Tibial nerve (tissue), 4 donors: ENCODE results near the gene CLCNKA. TPM values are rescaled to one million over a fixed set of nuclear protein-coding genes. Genes with fewer than 3 reads are reported as not detected.

Experiments
- DNase-seq, 2 donors: peaks; one replicate each; pipeline ENCODE4 v3.0.0-alpha.2; 2019; ENCODE audit warnings: low spot score in 2 of 2
- H3K27ac ChIP-seq, 4 donors: fragments of 200-600 bp; sonication (generic) in 3 of 4; one replicate each; pipeline ENCODE4 v1.5.1; 2017 to 2019; ENCODE audit warnings: mild to moderate bottlenecking in 1 of 4
- H3K27me3 ChIP-seq, 2 donors: fragments of 200-600 bp; sonication (generic) in 1 of 2; one replicate each; pipeline versions ENCODE4 v1.5.1 to v1.6.0; 2017 to 2019
- H3K36me3 ChIP-seq, 3 donors: fragments of 200-600 bp; sonication (generic); one replicate each; pipeline ENCODE4 v1.5.1; 2018 to 2019
- H3K4me1 ChIP-seq, 4 donors: fragments of 200-600 bp; sonication (generic) in 3 of 4; one replicate each; pipeline ENCODE4 v1.5.1; 2017 to 2019
- H3K4me3 ChIP-seq, 4 donors: fragments of 200-600 bp; sonication (generic) in 3 of 4; one replicate each; pipeline ENCODE4 v1.5.1; 2017 to 2019; ENCODE audit warnings: mild to moderate bottlenecking in 1 of 4, moderate library complexity in 1 of 4
- H3K9me3 ChIP-seq, 4 donors: fragments of 200-600 bp; sonication (generic) in 3 of 4; one replicate each; pipeline ENCODE4 v1.5.1; 2017 to 2019
- EP300 ChIP-seq, 2 donors: sonication (generic); formaldehyde crosslinking; IDR thresholded peaks; one replicate each; pipeline ENCODE4 v1.6.1; 2017; ENCODE audit warnings: antibody characterized with exemption in 2 of 2, mild to moderate bottlenecking in 1 of 2
- POLR2A ChIP-seq, 2 donors: fragments of 450-650 bp; IDR thresholded peaks; one replicate each; pipeline ENCODE4 v1.6.1; 2017; ENCODE audit warnings: antibody characterized with exemption in 2 of 2, mild to moderate bottlenecking in 2 of 2, moderate library complexity in 2 of 2
- WGBS, 2 donors: methylation state at CpG; one replicate each; pipeline ENCODE4 v1.1.5; 2018; 5-methylcytosine and 5-hydroxymethylcytosine counted together
- total RNA-seq, 4 donors: library from RNA; depleted of rRNA; stranded (reverse); fragments of >200 nt; gene quantifications; one replicate each; pipeline ENCODE4 v1.1.0, GENCODE V29; 2016
- TF ChIP-seq, protein P1 (sequence below), 5 experiments: fragments of 200-600 bp in 3 of 5; fragments of 450-650 bp in 2 of 5; sonication (generic) in 3 of 5; IDR thresholded peaks; one replicate each; pipeline ENCODE4 v1.5.1; 2016 to 2019; ENCODE audit warnings: antibody characterized with exemption in 5 of 5, mild to moderate bottlenecking in 3 of 5, moderate library complexity in 2 of 5

CLCNKA gene
- total RNA-seq, 4 donors from 2014 or later: not detected

DNA sequence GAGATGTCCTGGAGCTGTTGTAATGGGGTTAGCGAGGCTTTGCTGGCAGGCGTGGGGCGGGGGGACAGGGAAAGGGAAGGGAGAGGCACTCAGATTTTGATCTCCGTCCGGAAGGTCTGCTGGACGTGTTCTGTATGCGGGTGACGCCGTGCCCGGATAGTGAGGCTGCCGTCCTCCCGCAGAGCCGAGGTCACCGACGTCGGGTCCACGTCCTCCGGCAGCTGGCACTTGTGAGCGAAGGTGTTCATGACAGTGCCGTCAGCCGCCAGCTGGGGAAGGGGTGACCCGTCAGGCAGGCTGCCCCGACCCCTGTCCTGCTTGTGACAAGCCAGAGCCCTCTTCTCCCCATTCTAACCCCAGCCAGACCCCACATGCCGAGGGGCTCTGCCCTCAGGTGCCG is 6.3 kb upstream of the CLCNKA start:
- H3K36me3 ChIP-seq: no peaks in the 10 kb centered on the region
- H3K27ac ChIP-seq: peak overlapping the region in 2 of 4 donors; percentile 84 to 86
- TF ChIP-seq POLR2A (IDR thresholded peaks at IDR 0.05): no peak
- TF ChIP-seq, protein P1, sequence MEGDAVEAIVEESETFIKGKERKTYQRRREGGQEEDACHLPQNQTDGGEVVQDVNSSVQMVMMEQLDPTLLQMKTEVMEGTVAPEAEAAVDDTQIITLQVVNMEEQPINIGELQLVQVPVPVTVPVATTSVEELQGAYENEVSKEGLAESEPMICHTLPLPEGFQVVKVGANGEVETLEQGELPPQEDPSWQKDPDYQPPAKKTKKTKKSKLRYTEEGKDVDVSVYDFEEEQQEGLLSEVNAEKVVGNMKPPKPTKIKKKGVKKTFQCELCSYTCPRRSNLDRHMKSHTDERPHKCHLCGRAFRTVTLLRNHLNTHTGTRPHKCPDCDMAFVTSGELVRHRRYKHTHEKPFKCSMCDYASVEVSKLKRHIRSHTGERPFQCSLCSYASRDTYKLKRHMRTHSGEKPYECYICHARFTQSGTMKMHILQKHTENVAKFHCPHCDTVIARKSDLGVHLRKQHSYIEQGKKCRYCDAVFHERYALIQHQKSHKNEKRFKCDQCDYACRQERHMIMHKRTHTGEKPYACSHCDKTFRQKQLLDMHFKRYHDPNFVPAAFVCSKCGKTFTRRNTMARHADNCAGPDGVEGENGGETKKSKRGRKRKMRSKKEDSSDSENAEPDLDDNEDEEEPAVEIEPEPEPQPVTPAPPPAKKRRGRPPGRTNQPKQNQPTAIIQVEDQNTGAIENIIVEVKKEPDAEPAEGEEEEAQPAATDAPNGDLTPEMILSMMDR (IDR thresholded peaks at IDR 0.05): no peak
- no peak for TF ChIP-seq EP300 (IDR thresholded peaks at IDR 0.05)
- H3K4me3 ChIP-seq: no peak overlapping the region
- WGBS, 2 donors: 94% methylated on average over 22 to 25 of the region's 25 CpGs
- H3K27me3 ChIP-seq: no peaks in the 10 kb centered on the region
- no peak for DNase-seq
- H3K4me1 ChIP-seq: peaks cover 0 to 76% (median 26%) of the 10 kb centered on the region in 4 donors
- H3K9me3 ChIP-seq: no peaks in the 10 kb centered on the region

DNA sequence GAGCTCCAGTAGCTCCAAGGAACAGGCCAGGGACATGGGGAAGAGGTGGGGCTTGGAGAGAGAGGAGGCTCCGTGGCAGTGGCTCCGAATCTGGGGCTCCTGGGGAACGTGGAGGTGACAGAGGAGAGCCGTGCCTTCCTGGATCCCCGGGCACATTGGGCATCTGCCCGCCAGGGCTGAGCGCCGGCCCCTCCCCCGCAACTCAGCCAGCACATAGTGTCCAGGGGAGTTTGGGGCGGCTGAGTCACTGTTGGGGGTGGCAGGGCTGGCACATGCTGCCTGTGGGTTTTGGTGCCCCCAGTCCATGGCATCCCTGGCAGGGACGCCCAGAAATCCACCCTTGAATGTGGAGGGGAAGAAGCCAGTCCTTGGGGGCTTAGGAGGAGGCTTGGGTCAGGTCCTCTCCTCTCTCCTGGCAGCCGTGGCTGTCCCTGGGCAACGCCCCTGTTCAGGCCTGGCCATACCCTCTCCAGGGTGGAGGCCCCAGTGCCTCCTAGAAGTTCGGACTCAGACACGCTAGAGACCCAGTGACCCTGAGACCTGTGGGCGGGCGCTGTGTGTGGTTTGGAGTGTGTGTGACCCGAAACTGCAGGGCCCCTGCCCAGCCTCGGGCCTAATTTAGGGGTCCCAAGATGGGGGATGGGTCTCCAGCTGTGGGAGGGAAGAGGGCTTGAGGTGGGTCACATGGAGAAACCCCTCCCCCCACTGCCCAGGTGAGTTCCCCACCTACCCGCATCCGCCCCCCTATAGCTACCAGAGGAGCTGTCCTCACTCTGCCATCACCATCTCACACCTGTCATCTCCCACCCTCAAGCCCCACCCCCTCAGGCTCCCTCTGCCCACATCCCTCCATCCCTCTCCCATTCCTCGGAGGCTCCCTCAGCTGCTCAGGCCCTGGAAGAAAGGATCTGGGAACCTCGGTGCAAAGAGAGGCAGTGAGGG is 5.6 kb upstream of the CLCNKA start:
- peaks cover 0 to 76% (median 26%) of the 10 kb centered on the region in 4 donors for H3K4me1 ChIP-seq
- TF ChIP-seq, protein P1 (IDR thresholded peaks at IDR 0.05): no peak
- TF ChIP-seq EP300 (IDR thresholded peaks at IDR 0.05) (no peak), POLR2A (IDR thresholded peaks at IDR 0.05) (no peak)
- 65 to 72% methylated on average over 15 to 23 of the region's 23 CpGs for WGBS, 2 donors
- no peaks in the 10 kb centered on the region for H3K9me3 ChIP-seq
- H3K27me3 ChIP-seq: no peaks in the 10 kb centered on the region
- peak overlapping the region in 2 of 4 donors; percentile 84 to 86 for H3K27ac ChIP-seq
- no peak overlapping the region for H3K4me3 ChIP-seq
- no peak for DNase-seq
- H3K36me3 ChIP-seq: no peaks in the 10 kb centered on the region

DNA sequence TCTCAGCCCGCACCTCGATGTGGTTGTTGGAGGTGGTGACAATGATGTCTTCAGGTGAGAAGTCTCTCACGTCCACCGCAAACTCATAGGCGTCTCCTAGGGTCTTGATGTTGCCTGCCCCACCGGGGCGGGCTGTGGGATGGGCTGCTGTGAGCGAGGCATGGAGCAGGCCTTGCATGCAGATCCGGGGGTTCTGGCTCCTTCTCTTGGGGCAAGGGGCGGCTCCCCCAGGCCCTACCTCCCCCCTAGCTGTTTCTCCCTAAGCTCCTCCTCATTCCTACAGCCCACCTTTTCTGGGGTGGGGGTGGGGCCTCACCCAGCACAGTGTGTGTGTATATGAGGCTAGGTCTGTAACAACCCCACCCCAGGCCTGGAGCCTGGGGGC is 4.8 kb upstream of the CLCNKA start:
- no peaks in the 10 kb centered on the region for H3K9me3 ChIP-seq
- TF ChIP-seq POLR2A (IDR thresholded peaks at IDR 0.05): no peak
- TF ChIP-seq, protein P1 (IDR thresholded peaks at IDR 0.05): no peak
- no peak for TF ChIP-seq EP300 (IDR thresholded peaks at IDR 0.05)
- no peaks in the 10 kb centered on the region for H3K27me3 ChIP-seq
- WGBS, 2 donors: 80 to 90% methylated on average over 10 of the region's 10 CpGs
- peaks cover 0 to 76% (median 26%) of the 10 kb centered on the region in 4 donors for H3K4me1 ChIP-seq
- peak overlapping the region; percentile 62 to 86 (median 74) for H3K27ac ChIP-seq
- peak overlapping the region in 2 of 4 donors; percentile 9 to 37 for H3K4me3 ChIP-seq
- H3K36me3 ChIP-seq: no peaks in the 10 kb centered on the region
- DNase-seq: no peak

DNA sequence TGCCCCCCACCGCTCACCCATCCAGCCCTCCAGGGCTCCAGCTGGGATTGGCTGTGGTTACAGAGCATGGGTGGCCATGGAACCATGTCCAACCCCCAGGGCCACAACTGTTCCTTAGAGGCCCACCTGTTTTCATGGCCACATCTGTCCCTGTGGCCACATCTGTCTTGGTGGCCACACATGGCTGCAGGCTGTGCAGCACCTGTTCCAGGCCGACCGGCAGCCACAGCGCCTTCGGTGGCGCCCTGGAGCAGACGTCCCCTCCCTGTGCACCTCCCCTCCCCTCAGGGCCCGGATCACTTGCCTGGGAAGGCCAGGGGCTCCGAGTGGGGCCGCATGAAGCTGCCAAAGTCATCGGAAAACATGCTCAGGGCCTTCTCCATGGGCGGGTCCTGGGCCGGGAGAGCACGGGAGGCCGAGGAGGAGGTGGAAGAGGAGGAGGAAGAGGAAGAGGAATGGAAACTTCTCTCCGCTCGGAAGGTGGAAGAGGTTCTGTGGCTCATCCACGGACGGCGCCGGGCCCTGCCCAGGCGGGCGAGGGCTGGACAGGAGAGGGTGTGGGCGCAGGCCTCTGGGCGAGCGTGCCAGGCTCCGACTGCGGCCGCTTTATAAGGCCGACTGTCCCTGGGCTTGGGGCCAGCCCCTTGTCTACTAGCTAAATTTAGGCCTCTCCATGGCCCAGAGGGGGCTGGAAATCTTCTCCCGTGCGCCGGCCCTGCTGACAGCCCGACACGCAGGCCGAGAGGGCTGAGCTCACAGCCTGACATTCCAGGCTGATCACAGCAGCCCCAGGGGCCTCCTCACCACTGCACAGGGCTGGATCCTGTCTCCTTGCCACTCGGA is 4.2 kb upstream of the CLCNKA start, which contains the start of gene HSPB7:
Gene HSPB7 (minus strand): TSS at position 583 of the 843 bp plus-strand sequence. CDS start 80 bp downstream, at position 503.
- TF ChIP-seq EP300 (IDR thresholded peaks at IDR 0.05) (peak in 1 of 2 donors; percentile 35), POLR2A (IDR thresholded peaks at IDR 0.05) (no peak)
- TF ChIP-seq, protein P1 (IDR thresholded peaks at IDR 0.05): no peak
- H3K27ac ChIP-seq: peak within 1 kb of the TSS; percentile 64 to 86 (median 74)
- H3K9me3 ChIP-seq: no peaks in the 10 kb centered on the region
- peaks cover 0 to 72% (median 22%) of the 10 kb centered on the region in 4 donors for H3K4me1 ChIP-seq
- H3K27me3 ChIP-seq: no peaks in the 10 kb centered on the region
- 33 to 35% methylated on average over 30 to 32 of the region's 37 CpGs for WGBS, 2 donors
- no peaks in the 10 kb centered on the region for H3K36me3 ChIP-seq
- peak; percentile 60 to 65 for DNase-seq
- H3K4me3 ChIP-seq: peak within 1 kb of the TSS in 3 of 4 donors; percentile 9 to 37 (median 13)
